ENCODE measurements around the gene KRTAP10-8.

KRTAP10-8 gene

GRCh38 chr21:44613386-44614155 lies 1.7 kb downstream of the KRTAP10-8 start:
- TF ChIP-seq CTCF (conservative IDR thresholded peaks at IDR 0.05; ENCODE audit: low read depth, low read length): no peak
- DNase-seq (ENCODE audit: low read depth): no peak
- H3K4me3 ChIP-seq (ENCODE audit: low read length): no peak overlapping the region

GRCh38 chr21:44614161-44614631 lies 2.3 kb downstream of the KRTAP10-8 start:
- no peak overlapping the region for H3K4me3 ChIP-seq (ENCODE audit: low read length)
- no peak for TF ChIP-seq CTCF (conservative IDR thresholded peaks at IDR 0.05; ENCODE audit: low read depth, low read length)
- no peak for DNase-seq (ENCODE audit: low read depth)

- no peak for DNase-seq (ENCODE audit: low read depth)
- H3K4me3 ChIP-seq (ENCODE audit: low read length): no peak overlapping the region
- TF ChIP-seq CTCF (conservative IDR thresholded peaks at IDR 0.05; ENCODE audit: low read depth, low read length): no peak
Measured at GRCh38 chr21:44614961-44615391, 3.1 kb downstream of the KRTAP10-8 start.

- H3K4me3 ChIP-seq (ENCODE audit: low read length): no peak overlapping the region
- no peak for DNase-seq (ENCODE audit: low read depth)
- TF ChIP-seq CTCF (conservative IDR thresholded peaks at IDR 0.05; ENCODE audit: low read depth, low read length): no peak
Measured at GRCh38 chr21:44615466-44615865, 3.6 kb downstream of the KRTAP10-8 start.

- no peak for TF ChIP-seq CTCF (conservative IDR thresholded peaks at IDR 0.05; ENCODE audit: low read depth, low read length)
Measured at GRCh38 chr21:44615911-44616590, 4.2 kb downstream of the KRTAP10-8 start.

GRCh38 chr21:44616591-44616926 lies 4.7 kb downstream of the KRTAP10-8 start:
- H3K4me3 ChIP-seq (ENCODE audit: low read length): no peak overlapping the region
- TF ChIP-seq CTCF (conservative IDR thresholded peaks at IDR 0.05; ENCODE audit: low read depth, low read length): no peak
- no peak for DNase-seq (ENCODE audit: low read depth)

More at GRCh38 chr21:44615911-44616590, 4.2 kb downstream of the KRTAP10-8 start:
- H3K4me3 ChIP-seq (ENCODE audit: low read length): no peak overlapping the region
- DNase-seq (ENCODE audit: low read depth): no peak
